ENCODE data around the gene ZNF554.
A peak's percentile ranks its signal among the peaks of the same experiment; 100 is the strongest.

Gene ZNF554

DNA sequence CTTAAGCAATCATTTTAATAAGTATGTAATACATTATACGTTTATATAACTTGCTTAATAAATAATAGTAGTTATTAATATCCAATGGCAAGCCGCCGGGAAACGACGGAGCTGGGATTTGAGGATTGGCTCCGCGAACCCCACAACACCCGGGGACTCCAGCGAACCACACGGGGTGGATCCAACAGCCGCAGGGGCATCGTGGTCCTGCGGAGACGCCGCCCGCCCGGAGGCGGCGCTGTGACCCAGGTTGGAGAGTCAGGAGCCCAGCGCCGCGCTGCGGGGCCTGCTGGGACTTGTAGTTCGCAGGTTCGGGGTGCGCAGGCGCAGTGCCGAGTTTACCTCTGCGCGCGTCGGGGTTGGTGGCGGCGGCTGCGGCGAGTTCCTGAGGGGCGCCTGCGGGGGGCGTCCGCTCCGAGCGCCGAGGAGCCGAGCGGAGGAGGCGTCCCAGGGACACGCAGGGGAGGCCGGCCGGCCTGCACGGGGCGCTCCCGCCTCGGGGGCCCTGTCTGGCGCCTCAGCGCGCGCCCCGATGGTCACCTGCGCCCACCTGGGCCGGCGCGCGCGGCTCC lies at the start of gene ZNF554:
Gene ZNF554 (plus strand): TSS at position 329 of the 572 bp plus-strand sequence. CDS start 204 bp downstream, at position 533.
- peak within 1 kb of the TSS; percentile 83 to 95 for H3K4me3 ChIP-seq
- H3K36me3 ChIP-seq, result peaks cover 4 to 24% (median 9%) of the 10 kb centered on the region in 3 donors
- H3K27ac ChIP-seq, result peak within 1 kb of the TSS; percentile 59 to 79
- intact Hi-C loops (cut with DNase I; ENCODE audit: low total_unique reads), result no loop called here
- H3K4me1 ChIP-seq, result peaks cover 0 to 17% (median 7%) of the 10 kb centered on the region in 4 donors
- no peaks in the 10 kb centered on the region for H3K9me3 ChIP-seq
- DNase-seq, result peak; percentile 97
- peak; percentile 98 for TF ChIP-seq CTCF (IDR thresholded peaks at IDR 0.05)
- H3K27me3 ChIP-seq, result no peaks in the 10 kb centered on the region

DNA sequence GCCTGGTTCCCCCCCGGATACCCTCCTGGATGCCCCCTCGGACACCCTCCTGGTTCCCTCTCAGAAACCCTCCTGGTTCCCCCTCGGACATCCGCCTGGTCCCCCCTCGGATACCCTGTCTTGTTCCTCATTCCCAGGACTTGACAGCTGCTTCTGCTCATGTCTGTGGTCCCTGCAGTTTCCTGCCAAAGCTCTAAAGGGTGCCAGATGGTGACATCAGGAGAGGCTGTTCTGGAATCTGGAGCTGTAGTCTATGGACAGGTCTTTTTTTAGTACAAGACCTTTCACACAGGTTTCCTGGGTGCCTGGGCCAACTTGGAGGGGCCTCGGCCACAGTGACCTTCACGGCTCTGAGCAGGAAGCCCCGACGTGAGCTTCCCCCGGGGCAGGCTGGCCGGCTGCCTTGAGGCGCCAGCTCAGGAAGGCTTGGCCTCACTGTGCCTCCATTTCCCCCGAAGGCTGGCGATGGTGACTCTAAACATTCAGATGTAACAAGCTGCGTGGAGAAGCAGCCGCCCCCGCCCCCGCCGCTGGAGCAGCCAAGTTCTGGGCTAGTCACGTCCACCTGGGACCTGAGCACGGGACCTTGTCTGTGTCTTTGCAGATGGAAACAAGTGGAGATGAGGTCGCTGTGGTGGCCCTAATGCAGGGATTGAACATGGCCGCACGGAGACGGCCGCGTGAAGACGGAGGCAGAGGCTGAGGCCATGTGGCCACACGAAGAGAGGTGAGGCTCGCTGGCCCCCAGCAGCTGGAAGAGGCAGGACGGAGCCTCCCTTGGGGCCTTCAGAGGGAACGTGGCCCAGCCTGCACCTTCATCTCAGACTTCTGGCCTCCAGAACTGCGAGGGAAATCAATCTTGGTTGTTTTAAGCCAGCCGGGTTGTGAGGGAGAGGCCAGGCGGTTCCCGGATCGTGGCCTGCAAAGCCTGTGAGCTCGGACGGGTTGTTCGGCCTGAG lies 49.3 kb upstream of the ZNF554 start:
- Histone ChIP-seq H3K36me3 (peaks cover 22 to 47% (median 41%) of the 10 kb centered on the region in 3 donors), H3K4me1 (peaks cover 0 to 22% (median 8%) of the 10 kb centered on the region in 4 donors), H3K9me3 (no peaks in the 10 kb centered on the region), H3K27me3 (no peaks in the 10 kb centered on the region), H3K27ac (no peak overlapping the region), H3K4me3 (no peak overlapping the region)
- no peak for DNase-seq
- no peak for TF ChIP-seq CTCF (IDR thresholded peaks at IDR 0.05)
- intact Hi-C loops (cut with DNase I; ENCODE audit: low total_unique reads), result no loop called here

GRCh38 chr19:2771786-2772674 lies 47.6 kb upstream of the ZNF554 start:
- H3K4me3 ChIP-seq, result no peak overlapping the region
- peaks cover 5 to 33% (median 24%) of the 10 kb centered on the region in 3 donors for H3K36me3 ChIP-seq
- H3K9me3 ChIP-seq, result no peaks in the 10 kb centered on the region
- DNase-seq, result no peak
- no peak overlapping the region for H3K27ac ChIP-seq
- intact Hi-C loops (cut with DNase I; ENCODE audit: low total_unique reads), result no loop called here
- H3K4me1 ChIP-seq, result peaks cover 0 to 22% (median 8%) of the 10 kb centered on the region in 4 donors
- no peaks in the 10 kb centered on the region for H3K27me3 ChIP-seq
- no peak for TF ChIP-seq CTCF (IDR thresholded peaks at IDR 0.05)

- H3K4me3 ChIP-seq, result no peak overlapping the region
- H3K27me3 ChIP-seq, result no peaks in the 10 kb centered on the region
- H3K36me3 ChIP-seq, result peaks cover 0 to 26% (median 4%) of the 10 kb centered on the region in 3 donors
- no peak for DNase-seq
- intact Hi-C loops (cut with DNase I; ENCODE audit: low total_unique reads), result no loop called here
- peaks cover 0 to 29% (median 8%) of the 10 kb centered on the region in 4 donors for H3K4me1 ChIP-seq
- H3K27ac ChIP-seq, result no peak overlapping the region
- no peaks in the 10 kb centered on the region for H3K9me3 ChIP-seq
- TF ChIP-seq CTCF (IDR thresholded peaks at IDR 0.05), result no peak
These were observed 45.5 kb upstream of the ZNF554 start for GRCh38 chr19:2774083-2774679.
